HL-60 (cell line): ENCODE results near the gene EGFR.

Experiments
- DNase-seq, 2 experiments: peaks; one replicate each; pipeline ENCODE4 v3.0.0-alpha.2; 2010 to 2020; ENCODE audit warnings: low read depth in 1 of 2, low spot score in 1 of 2
- H3K27ac ChIP-seq: fragments of 250-450 bp; sonication (Bioruptor Pico); replicated peaks from 2 replicates; pipeline ENCODE4 v1.5.1; 2020; ENCODE audit warnings: mild to moderate bottlenecking, moderate library complexity
- H3K27me3 ChIP-seq: fragments of 250-450 bp; sonication (Bioruptor Pico); 2 replicates; pipeline ENCODE4 v1.5.1; 2021; ENCODE audit warnings: mild to moderate bottlenecking, moderate library complexity; ENCODE audit not compliant: insufficient read depth, poor library complexity, severe bottlenecking
- H3K4me3 ChIP-seq: replicated peaks from 2 replicates; pipeline ENCODE4 v1.5.1; 2011; ENCODE audit warnings: mild to moderate bottlenecking, control low read depth, low read length; ENCODE audit not compliant: insufficient read depth
- CTCF ChIP-seq: IDR thresholded peaks from one replicate; pipeline ENCODE4 v1.5.1; 2011; ENCODE audit warnings: low read length, control low read depth, inconsistent platforms; ENCODE audit not compliant: insufficient read depth
- GABPA ChIP-seq: IDR thresholded peaks from 2 replicates; pipeline ENCODE4 v1.6.1; 2012; ENCODE audit warnings: low read depth
- POLR2AphosphoS5 ChIP-seq: IDR thresholded peaks from 2 replicates; pipeline ENCODE4 v1.6.1; 2012; ENCODE audit warnings: low read depth
- REST ChIP-seq: IDR thresholded peaks from 2 replicates; pipeline ENCODE4 v1.6.1; 2012; ENCODE audit warnings: low read depth; ENCODE audit not compliant: insufficient replicate concordance
- SPI1 ChIP-seq: IDR thresholded peaks from 2 replicates; pipeline ENCODE4 v1.6.1; 2012; ENCODE audit warnings: low read depth, mild to moderate bottlenecking, borderline replicate concordance

The EGFR gene

GRCh38 chr7:55185321-55185802 is 166.5 kb downstream of the EGFR start:
- Histone ChIP-seq H3K27ac (no peak overlapping the region), H3K27me3 (no peaks in the 10 kb centered on the region), H3K4me3 (no peak overlapping the region)
- DNase-seq = no peak
- TF ChIP-seq POLR2AphosphoS5 (no peak), GABPA (no peak), REST (no peak), SPI1 (no peak), CTCF (no peak)

- no peak overlapping the region for H3K27ac ChIP-seq
- no peak for DNase-seq
- no peaks in the 10 kb centered on the region for H3K27me3 ChIP-seq
- no peak overlapping the region for H3K4me3 ChIP-seq
- TF ChIP-seq SPI1 (no peak), CTCF (no peak), GABPA (no peak), REST (no peak), POLR2AphosphoS5 (no peak)
Measured at GRCh38 chr7:55185941-55186609, 167.3 kb downstream of the EGFR start.

- no peak for TF ChIP-seq GABPA
- TF ChIP-seq SPI1 = no peak
- no peak for TF ChIP-seq CTCF
- TF ChIP-seq POLR2AphosphoS5 = no peak
- TF ChIP-seq REST = no peak
- DNase-seq = no peak
- Histone ChIP-seq H3K4me3 (no peak overlapping the region), H3K27ac (no peak overlapping the region), H3K27me3 (no peaks in the 10 kb centered on the region)
Measured at GRCh38 chr7:55187701-55188491, 169.1 kb downstream of the EGFR start.
